ENCODE results near the gene ZNF792.

- TF ChIP-seq POLR2A (IDR thresholded peaks at IDR 0.05; ENCODE audit: control extremely low read depth in 1 of 2, low read depth in 2 of 2, low read length in 2 of 2) (no peak), CTCF (IDR thresholded peaks at IDR 0.05; ENCODE audit: control extremely low read depth in 1 of 3, insufficient read depth in 1 of 3, low read depth in 1 of 3, low read length in 3 of 3) (no peak)
- TF ChIP-seq, protein P1, sequence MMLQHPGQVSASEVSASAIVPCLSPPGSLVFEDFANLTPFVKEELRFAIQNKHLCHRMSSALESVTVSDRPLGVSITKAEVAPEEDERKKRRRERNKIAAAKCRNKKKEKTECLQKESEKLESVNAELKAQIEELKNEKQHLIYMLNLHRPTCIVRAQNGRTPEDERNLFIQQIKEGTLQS (IDR thresholded peaks at IDR 0.05; ENCODE audit: insufficient read depth, low read depth, low read length) = no peak
Observed at GRCh38 chr19:34975056-34975455, 11.0 kb upstream of the ZNF792 start.

Measured in H1 (cell line).